ENCODE results near the gene CTNND2.

CTNND2 gene

GRCh38 chr5:11483630-11484029 lies 420.6 kb downstream of the CTNND2 start:
- H3K4me3 ChIP-seq (ENCODE audit: low read depth in 1 of 2, low read length in 2 of 2), result no peak overlapping the region
- H3K27ac ChIP-seq (ENCODE audit: low read length), result no peak overlapping the region
- H3K9me3 ChIP-seq (ENCODE audit: control insufficient read depth in 1 of 2, low read length in 2 of 2), result no peaks in the 10 kb centered on the region

DNA sequence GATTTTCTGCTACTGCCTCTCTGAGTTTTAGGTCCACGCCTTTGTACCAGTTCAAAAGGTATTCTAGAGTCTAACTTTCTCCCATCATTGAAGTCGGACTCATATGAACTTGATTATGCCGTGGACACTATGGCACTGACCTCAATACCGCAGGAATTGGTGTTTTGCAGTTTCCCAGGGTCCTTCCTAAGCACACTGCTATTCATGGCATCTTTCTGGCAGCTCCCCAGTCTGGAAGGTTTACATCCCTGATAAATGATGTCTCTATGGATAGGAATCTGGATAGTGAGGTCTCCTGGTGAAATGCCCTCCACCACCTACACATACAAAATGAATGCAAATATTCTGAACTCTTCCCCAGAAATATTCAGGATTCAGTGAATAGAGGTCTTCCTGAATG lies 422.2 kb downstream of the CTNND2 start:
- Histone ChIP-seq H3K36me3 (ENCODE audit: control insufficient read depth in 1 of 2, insufficient read depth in 2 of 2, low read length in 2 of 2) (no peaks in the 10 kb centered on the region), H3K4me3 (ENCODE audit: low read depth in 1 of 2, low read length in 2 of 2) (no peak overlapping the region), H3K4me1 (ENCODE audit: control insufficient read depth in 1 of 2, insufficient read depth in 2 of 2, low read length in 2 of 2) (no peaks in the 10 kb centered on the region), H3K9me3 (ENCODE audit: control insufficient read depth in 1 of 2, low read length in 2 of 2) (no peaks in the 10 kb centered on the region), H3K27ac (ENCODE audit: low read length) (no peak overlapping the region), H3K27me3 (ENCODE audit: low read depth, low read length) (no peaks in the 10 kb centered on the region)

More at GRCh38 chr5:11483630-11484029, 420.6 kb downstream of the CTNND2 start:
- Histone ChIP-seq H3K4me1 (ENCODE audit: control insufficient read depth in 1 of 2, insufficient read depth in 2 of 2, low read length in 2 of 2) (no peaks in the 10 kb centered on the region), H3K27me3 (ENCODE audit: low read depth, low read length) (no peaks in the 10 kb centered on the region), H3K36me3 (ENCODE audit: control insufficient read depth in 1 of 2, insufficient read depth in 2 of 2, low read length in 2 of 2) (no peaks in the 10 kb centered on the region)

DNA sequence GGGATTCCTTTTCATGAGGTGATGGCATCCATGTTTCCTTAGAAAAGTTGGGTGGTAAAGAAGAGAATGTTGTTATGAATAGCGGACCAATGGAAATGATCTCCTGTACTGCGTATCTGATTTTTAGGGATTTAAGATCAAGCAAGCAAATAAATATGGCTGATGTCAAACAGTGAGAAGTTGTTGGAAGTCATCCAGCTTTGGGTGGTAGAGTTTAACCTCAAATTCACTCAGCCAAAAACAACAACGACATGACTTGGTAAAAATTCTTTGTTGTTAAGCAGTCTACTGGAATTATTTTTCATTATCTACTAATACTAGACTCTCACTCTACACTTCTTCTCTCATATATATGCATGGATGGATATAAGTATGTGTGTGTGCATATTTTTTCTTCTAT lies 426.5 kb downstream of the CTNND2 start:
- Histone ChIP-seq H3K27me3 (ENCODE audit: low read depth, low read length) (no peaks in the 10 kb centered on the region), H3K36me3 (ENCODE audit: control insufficient read depth in 1 of 2, insufficient read depth in 2 of 2, low read length in 2 of 2) (no peaks in the 10 kb centered on the region), H3K4me3 (ENCODE audit: low read depth in 1 of 2, low read length in 2 of 2) (no peak overlapping the region), H3K9me3 (ENCODE audit: control insufficient read depth in 1 of 2, low read length in 2 of 2) (no peaks in the 10 kb centered on the region), H3K4me1 (ENCODE audit: control insufficient read depth in 1 of 2, insufficient read depth in 2 of 2, low read length in 2 of 2) (no peaks in the 10 kb centered on the region), H3K27ac (ENCODE audit: low read length) (no peak overlapping the region)

GRCh38 chr5:11476866-11477265 lies 427.4 kb downstream of the CTNND2 start:
- H3K27me3 ChIP-seq (ENCODE audit: low read depth, low read length), result no peaks in the 10 kb centered on the region
- no peak overlapping the region for H3K4me3 ChIP-seq (ENCODE audit: low read depth in 1 of 2, low read length in 2 of 2)
- H3K9me3 ChIP-seq (ENCODE audit: control insufficient read depth in 1 of 2, low read length in 2 of 2), result no peaks in the 10 kb centered on the region
- H3K36me3 ChIP-seq (ENCODE audit: control insufficient read depth in 1 of 2, insufficient read depth in 2 of 2, low read length in 2 of 2), result no peaks in the 10 kb centered on the region
- H3K27ac ChIP-seq (ENCODE audit: low read length), result no peak overlapping the region
- no peaks in the 10 kb centered on the region for H3K4me1 ChIP-seq (ENCODE audit: control insufficient read depth in 1 of 2, insufficient read depth in 2 of 2, low read length in 2 of 2)

- Histone ChIP-seq H3K27ac (ENCODE audit: low read length) (no peak overlapping the region), H3K27me3 (ENCODE audit: low read depth, low read length) (no peaks in the 10 kb centered on the region), H3K4me3 (ENCODE audit: low read depth in 1 of 2, low read length in 2 of 2) (no peak overlapping the region), H3K36me3 (ENCODE audit: control insufficient read depth in 1 of 2, insufficient read depth in 2 of 2, low read length in 2 of 2) (no peaks in the 10 kb centered on the region), H3K4me1 (ENCODE audit: control insufficient read depth in 1 of 2, insufficient read depth in 2 of 2, low read length in 2 of 2) (no peaks in the 10 kb centered on the region), H3K9me3 (ENCODE audit: control insufficient read depth in 1 of 2, low read length in 2 of 2) (no peaks in the 10 kb centered on the region)
Observed at GRCh38 chr5:11468334-11469039, 435.8 kb downstream of the CTNND2 start.

GRCh38 chr5:11467588-11467987 lies 436.7 kb downstream of the CTNND2 start:
- H3K4me1 ChIP-seq (ENCODE audit: control insufficient read depth in 1 of 2, insufficient read depth in 2 of 2, low read length in 2 of 2), result no peaks in the 10 kb centered on the region
- no peak overlapping the region for H3K27ac ChIP-seq (ENCODE audit: low read length)
- no peak overlapping the region for H3K4me3 ChIP-seq (ENCODE audit: low read depth in 1 of 2, low read length in 2 of 2)
- no peaks in the 10 kb centered on the region for H3K9me3 ChIP-seq (ENCODE audit: control insufficient read depth in 1 of 2, low read length in 2 of 2)
- no peaks in the 10 kb centered on the region for H3K36me3 ChIP-seq (ENCODE audit: control insufficient read depth in 1 of 2, insufficient read depth in 2 of 2, low read length in 2 of 2)
- H3K27me3 ChIP-seq (ENCODE audit: low read depth, low read length), result no peaks in the 10 kb centered on the region

DNA sequence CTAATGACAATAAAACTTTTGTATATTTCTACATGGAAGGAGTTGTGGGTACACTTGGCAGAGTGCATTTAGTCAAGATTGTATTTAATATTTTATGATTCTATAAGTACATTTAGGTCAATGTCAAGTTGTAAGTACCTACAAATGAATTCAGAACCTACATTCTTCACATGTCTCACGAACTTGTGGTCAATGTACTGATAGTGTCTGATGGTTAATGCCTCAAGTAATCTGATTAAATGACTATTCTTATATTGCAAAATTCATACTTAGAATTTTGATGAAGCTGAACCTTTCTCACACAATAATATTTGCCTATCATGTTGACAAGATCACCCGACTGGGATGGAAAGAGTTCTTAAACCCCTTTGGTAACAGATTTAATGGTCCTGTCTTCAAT lies 444.5 kb downstream of the CTNND2 start:
- no peak overlapping the region for H3K4me3 ChIP-seq (ENCODE audit: low read depth in 1 of 2, low read length in 2 of 2)
- H3K27me3 ChIP-seq (ENCODE audit: low read depth, low read length), result no peaks in the 10 kb centered on the region
- H3K9me3 ChIP-seq (ENCODE audit: control insufficient read depth in 1 of 2, low read length in 2 of 2), result no peaks in the 10 kb centered on the region
- no peaks in the 10 kb centered on the region for H3K36me3 ChIP-seq (ENCODE audit: control insufficient read depth in 1 of 2, insufficient read depth in 2 of 2, low read length in 2 of 2)
- no peak overlapping the region for H3K27ac ChIP-seq (ENCODE audit: low read length)
- no peaks in the 10 kb centered on the region for H3K4me1 ChIP-seq (ENCODE audit: control insufficient read depth in 1 of 2, insufficient read depth in 2 of 2, low read length in 2 of 2)

DNA sequence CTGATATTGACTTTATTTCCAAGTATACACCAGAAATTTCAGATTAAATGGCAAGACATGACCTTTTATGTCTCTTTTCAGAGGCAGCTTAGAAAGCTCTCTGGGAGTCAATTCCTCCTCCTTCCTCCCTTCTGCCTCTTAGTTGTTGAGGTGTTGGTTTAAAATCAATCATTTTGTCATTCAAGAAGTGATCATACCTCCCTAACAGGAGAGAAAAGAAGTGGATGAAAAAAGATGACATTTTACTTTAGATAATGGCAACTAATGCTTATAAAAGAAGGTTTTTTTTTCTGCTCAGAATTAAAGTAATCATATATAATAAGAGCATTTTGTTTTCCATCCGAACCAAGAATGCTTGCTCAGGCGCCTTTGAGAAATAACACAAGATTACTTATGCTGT lies 448.7 kb downstream of the CTNND2 start:
- Histone ChIP-seq H3K9me3 (ENCODE audit: control insufficient read depth in 1 of 2, low read length in 2 of 2) (no peaks in the 10 kb centered on the region), H3K4me1 (ENCODE audit: control insufficient read depth in 1 of 2, insufficient read depth in 2 of 2, low read length in 2 of 2) (no peaks in the 10 kb centered on the region), H3K36me3 (ENCODE audit: control insufficient read depth in 1 of 2, insufficient read depth in 2 of 2, low read length in 2 of 2) (no peaks in the 10 kb centered on the region)

DNA sequence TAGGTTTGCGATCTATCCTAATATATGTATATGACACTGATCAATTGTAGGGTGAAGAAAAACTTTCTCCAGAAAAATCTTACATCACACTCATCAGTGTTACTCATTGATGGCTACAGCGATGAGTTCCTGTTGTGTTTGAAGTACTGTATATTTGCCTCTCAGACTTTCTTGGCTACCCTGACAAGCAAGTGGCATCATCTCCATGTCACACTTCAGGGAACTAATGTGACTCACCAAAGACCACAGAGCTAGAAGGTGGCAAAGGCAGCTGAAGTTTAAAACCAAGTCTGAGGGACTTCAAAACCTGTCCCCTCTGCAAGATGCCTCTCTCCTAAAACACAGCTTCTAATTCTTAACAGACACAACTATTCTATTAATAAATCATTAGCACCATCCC lies 451.4 kb downstream of the CTNND2 start:
- H3K27ac ChIP-seq (ENCODE audit: low read length), result no peak overlapping the region
- no peaks in the 10 kb centered on the region for H3K4me1 ChIP-seq (ENCODE audit: control insufficient read depth in 1 of 2, insufficient read depth in 2 of 2, low read length in 2 of 2)
- H3K27me3 ChIP-seq (ENCODE audit: low read depth, low read length), result no peaks in the 10 kb centered on the region
- no peaks in the 10 kb centered on the region for H3K9me3 ChIP-seq (ENCODE audit: control insufficient read depth in 1 of 2, low read length in 2 of 2)
- no peaks in the 10 kb centered on the region for H3K36me3 ChIP-seq (ENCODE audit: control insufficient read depth in 1 of 2, insufficient read depth in 2 of 2, low read length in 2 of 2)
- H3K4me3 ChIP-seq (ENCODE audit: low read depth in 1 of 2, low read length in 2 of 2), result no peak overlapping the region

More for the DNA sequence above, 448.7 kb downstream of the CTNND2 start:
- Histone ChIP-seq H3K4me3 (ENCODE audit: low read depth in 1 of 2, low read length in 2 of 2) (no peak overlapping the region), H3K27ac (ENCODE audit: low read length) (no peak overlapping the region), H3K27me3 (ENCODE audit: low read depth, low read length) (no peaks in the 10 kb centered on the region)

- no peaks in the 10 kb centered on the region for H3K4me1 ChIP-seq (ENCODE audit: control insufficient read depth in 1 of 2, insufficient read depth in 2 of 2, low read length in 2 of 2)
- no peaks in the 10 kb centered on the region for H3K27me3 ChIP-seq (ENCODE audit: low read depth, low read length)
- no peaks in the 10 kb centered on the region for H3K9me3 ChIP-seq (ENCODE audit: control insufficient read depth in 1 of 2, low read length in 2 of 2)
- no peaks in the 10 kb centered on the region for H3K36me3 ChIP-seq (ENCODE audit: control insufficient read depth in 1 of 2, insufficient read depth in 2 of 2, low read length in 2 of 2)
- no peak overlapping the region for H3K4me3 ChIP-seq (ENCODE audit: low read depth in 1 of 2, low read length in 2 of 2)
- no peak overlapping the region for H3K27ac ChIP-seq (ENCODE audit: low read length)
Observed at GRCh38 chr5:11449966-11450365, 454.3 kb downstream of the CTNND2 start.

GRCh38 chr5:11449217-11449616 lies 455.0 kb downstream of the CTNND2 start:
- no peaks in the 10 kb centered on the region for H3K27me3 ChIP-seq (ENCODE audit: low read depth, low read length)
- H3K4me1 ChIP-seq (ENCODE audit: control insufficient read depth in 1 of 2, insufficient read depth in 2 of 2, low read length in 2 of 2), result no peaks in the 10 kb centered on the region
- H3K9me3 ChIP-seq (ENCODE audit: control insufficient read depth in 1 of 2, low read length in 2 of 2), result no peaks in the 10 kb centered on the region
- no peaks in the 10 kb centered on the region for H3K36me3 ChIP-seq (ENCODE audit: control insufficient read depth in 1 of 2, insufficient read depth in 2 of 2, low read length in 2 of 2)
- H3K4me3 ChIP-seq (ENCODE audit: low read depth in 1 of 2, low read length in 2 of 2), result no peak overlapping the region
- H3K27ac ChIP-seq (ENCODE audit: low read length), result no peak overlapping the region

DNA sequence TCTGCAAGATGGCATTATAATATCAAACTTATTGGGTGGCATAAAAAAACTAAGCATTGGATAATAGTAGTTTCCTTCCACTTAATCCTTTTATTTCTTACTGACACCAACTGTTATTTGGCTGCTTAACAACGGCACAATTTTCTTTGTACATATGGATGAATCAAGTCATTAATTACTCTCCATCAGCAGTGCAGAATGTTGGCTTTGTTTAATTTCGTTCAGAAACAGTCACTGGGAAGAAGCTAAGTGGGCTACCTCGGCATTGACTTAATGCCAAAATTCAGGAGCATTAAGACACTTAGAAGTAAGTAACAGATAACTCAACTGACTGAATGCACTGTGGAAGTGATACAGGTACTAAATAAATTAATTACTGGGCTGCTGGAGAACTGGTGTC lies 460.4 kb downstream of the CTNND2 start:
- H3K27me3 ChIP-seq (ENCODE audit: low read depth, low read length), result no peaks in the 10 kb centered on the region
- H3K36me3 ChIP-seq (ENCODE audit: control insufficient read depth in 1 of 2, insufficient read depth in 2 of 2, low read length in 2 of 2), result no peaks in the 10 kb centered on the region
- no peak overlapping the region for H3K27ac ChIP-seq (ENCODE audit: low read length)
- no peak overlapping the region for H3K4me3 ChIP-seq (ENCODE audit: low read depth in 1 of 2, low read length in 2 of 2)
- H3K4me1 ChIP-seq (ENCODE audit: control insufficient read depth in 1 of 2, insufficient read depth in 2 of 2, low read length in 2 of 2), result no peaks in the 10 kb centered on the region
- no peaks in the 10 kb centered on the region for H3K9me3 ChIP-seq (ENCODE audit: control insufficient read depth in 1 of 2, low read length in 2 of 2)

All from muscle layer of duodenum (tissue), 2 donors.